HG03460 (cell line): ENCODE measurements around the gene CYSTM1.

Experiments used
- ATAC-seq: cut with Tn5 transposase; IDR thresholded peaks from one replicate; pipeline ENCODE4 v1.9.1; 2021; ENCODE audit not compliant: unreplicated experiment

CYSTM1 gene, protein sequence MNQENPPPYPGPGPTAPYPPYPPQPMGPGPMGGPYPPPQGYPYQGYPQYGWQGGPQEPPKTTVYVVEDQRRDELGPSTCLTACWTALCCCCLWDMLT

GRCh38 chr5:140174465-140175366, at the start of gene CYSTM1:
Gene CYSTM1, plus strand, starts transcription at chr5:140175188. Its CDS starts 19,278 bp downstream, at chr5:140194466.
- ATAC-seq: peak; percentile 90

DNA sequence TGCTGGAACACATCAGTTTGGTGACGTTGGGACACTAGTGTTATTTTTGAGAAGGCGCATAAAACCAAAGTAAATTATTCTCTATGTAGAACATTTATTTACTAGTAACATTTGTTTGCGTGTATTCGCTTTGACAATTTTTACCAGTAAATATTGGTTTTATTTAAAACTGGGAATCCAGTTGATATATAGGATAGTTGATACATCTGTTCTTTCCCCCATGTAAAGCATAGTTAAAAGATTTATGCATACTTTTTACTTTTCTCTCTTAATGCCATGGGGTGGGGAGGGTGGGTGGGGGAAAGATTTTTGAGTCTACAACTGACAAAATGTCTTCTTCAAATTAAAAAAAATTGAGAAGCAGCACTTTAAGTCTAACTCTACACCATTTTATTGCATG, 49.4 kb upstream of the CYSTM1 start, which contains the start of gene IGIP:
Gene IGIP, plus strand, starts transcription at position 301 of the 400 bp plus-strand sequence. CDS start 2,540 bp downstream, outside the sequence.
- ATAC-seq: no peak

DNA sequence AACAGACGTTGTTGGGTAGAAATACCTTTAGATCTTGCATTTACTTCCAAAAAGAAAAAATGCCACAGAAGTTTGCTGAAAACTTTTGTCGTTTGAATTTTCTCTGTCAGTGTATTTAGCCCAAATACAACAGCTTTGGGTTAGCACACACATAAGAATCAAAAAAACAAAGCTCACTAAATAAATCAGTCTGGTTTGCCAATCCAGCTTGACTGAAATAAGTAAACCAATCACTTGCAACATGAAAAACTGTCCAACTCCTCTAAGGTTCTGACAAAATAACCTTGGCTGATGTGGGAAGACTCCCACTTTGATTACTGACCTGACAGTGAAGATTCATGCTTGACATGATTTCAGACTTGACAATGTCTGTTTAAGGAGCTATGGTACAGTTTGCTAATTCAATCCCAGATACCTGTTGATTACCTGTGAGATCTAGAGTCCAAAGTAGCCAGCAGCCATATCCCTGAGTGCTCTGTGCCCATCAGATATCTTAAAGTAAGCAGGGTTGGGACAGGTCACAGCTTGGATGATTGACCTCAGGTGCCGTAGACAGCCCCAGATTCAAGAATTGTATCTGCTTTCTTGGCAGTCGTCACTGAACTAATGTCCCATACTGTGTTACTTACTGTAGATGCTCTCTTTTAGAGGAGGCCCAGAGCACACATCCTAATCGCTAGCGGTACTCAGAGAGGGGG, 48.5 kb upstream of the CYSTM1 start:
- no peak for ATAC-seq

- ATAC-seq: no peak
Observed at GRCh38 chr5:140128376-140128775, 46.6 kb upstream of the CYSTM1 start.

DNA sequence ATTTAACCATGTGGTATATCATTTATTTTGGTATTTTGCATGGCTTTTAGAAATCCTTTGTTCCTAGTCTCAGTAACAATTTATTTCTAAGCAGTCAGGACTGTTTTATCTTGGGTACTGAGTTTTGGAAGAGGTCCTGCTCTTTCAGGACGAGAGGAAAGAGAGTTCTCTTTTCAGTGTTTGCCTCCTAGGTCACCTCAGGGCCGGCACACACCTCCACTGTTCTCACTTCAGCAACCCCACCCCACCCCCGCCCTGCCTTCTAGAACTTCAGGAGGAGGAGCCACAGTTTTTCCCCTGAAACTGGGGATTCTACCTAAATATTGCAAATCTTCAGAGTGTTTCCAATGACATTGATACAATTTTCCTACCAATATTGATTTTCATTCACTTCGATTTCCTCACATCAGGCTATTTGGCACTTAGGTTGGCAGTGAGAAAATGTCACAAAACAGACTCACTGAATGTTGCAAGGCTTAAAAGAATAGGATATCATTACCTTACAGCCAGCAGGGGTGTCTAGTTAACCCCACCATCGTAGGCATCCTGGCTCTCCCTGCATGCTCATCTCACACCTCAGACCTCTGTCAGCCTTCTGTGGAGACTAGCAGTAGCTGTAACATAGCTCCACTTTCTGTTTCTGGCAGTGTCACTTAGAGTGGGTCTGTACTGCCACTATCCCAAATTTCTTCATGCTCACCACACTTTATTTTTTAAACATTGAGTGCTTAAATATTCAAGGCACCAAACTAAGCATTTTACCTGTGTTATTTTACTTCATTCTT, 43.8 kb upstream of the CYSTM1 start:
- ATAC-seq: no peak

DNA sequence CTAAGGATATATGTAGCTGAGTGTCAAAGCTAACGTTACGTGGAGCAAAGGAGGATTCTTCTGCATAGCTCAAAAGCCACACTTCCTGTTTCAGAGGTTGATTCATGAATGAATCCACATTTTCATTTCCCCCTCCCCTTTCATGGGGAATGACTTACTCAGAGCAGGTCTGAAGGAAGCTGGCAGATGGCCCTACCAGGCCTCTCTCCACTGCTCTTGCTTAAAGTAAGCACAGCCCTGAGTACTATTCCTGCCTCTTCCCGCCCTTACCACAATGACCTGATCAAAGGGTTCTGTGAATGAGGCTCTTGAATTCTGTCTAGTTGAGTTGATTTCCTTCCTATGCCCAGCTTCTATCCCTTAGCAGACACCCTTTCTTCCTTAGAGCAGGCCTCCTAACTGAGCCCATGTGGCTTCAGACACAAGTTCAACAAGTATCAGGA, 43.0 kb upstream of the CYSTM1 start:
- ATAC-seq: no peak

- ATAC-seq: no peak
Observed at GRCh38 chr5:140133514-140134167, 41.3 kb upstream of the CYSTM1 start.

- no peak for ATAC-seq
Observed at GRCh38 chr5:140134277-140134935, 40.6 kb upstream of the CYSTM1 start.

DNA sequence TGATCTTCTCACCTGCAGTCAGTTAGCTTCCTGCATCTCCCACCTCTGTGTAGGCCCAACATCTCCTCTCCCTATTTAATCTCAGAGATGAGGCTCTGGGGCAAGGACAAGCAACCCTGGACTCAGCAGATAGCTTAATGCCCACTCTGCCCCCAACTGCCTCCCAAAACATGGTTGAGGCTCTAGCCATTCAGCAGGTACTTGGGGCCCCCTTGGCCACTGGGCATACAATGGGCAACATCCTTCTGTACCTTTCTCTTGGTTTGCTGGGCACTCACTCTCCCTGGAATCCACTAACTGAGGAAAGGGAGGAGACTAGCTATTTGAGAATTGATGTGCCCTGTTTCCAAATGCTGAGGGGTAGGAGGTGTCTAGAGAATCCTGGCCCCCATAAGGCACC, 39.9 kb upstream of the CYSTM1 start:
- ATAC-seq: no peak

DNA sequence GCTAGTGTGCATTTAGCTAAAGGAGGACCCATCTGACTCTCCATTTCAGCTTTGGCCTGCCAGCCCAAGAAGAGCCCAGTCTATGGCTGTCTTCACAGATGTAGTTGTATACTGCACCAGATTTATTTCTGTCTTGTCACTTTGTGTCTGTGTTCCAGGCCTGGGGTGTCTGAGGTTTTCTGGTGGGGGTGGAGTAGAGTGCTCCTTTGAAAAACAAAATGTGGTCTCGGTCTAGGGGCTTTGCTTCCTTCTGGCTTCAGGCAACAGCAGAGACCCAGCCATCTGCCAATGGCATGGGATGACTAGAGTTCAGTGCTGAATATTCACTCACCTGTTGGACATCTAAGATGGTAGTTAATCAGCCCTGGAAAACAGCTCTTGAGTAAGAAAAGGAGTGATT, 38.4 kb upstream of the CYSTM1 start:
- ATAC-seq: no peak

DNA sequence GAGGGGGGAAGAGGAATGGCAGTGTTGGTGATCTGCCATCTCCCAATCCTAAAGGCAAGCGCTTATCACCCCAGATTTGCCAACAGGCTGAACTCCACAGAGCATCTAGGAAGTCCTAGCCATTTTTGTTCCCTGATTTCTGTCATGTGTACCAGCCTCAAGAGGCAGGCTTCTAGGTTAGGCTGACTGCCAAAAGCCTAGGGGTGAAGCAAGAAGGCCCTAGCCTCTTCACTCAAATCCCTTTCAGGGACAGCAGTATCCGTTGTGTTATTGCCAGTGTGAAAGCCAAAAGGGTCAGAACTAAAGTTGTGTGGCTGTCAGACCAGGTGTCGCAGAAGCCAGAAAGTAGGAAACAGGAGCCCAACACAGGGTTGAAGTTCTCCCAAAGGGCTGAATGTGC, 34.6 kb upstream of the CYSTM1 start:
- no peak for ATAC-seq

DNA sequence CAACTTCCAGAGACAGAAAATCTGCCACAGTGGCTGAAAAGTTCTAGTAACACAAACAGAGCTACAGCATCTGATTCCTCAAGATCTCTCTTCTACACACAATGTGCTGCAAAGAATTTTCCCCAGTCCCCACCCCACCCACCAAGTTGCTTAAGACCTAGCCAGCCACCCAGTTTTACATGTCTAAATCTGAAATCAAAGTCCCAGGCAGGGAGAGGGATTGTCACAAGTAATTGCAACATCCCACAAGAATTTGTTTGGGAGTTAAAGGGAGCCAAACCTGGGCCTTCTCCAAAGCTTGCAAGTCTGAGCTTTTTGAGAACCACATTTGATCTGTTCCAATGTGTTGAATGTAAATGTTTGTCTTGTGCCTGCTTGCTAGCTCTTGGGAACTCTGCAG, 33.7 kb upstream of the CYSTM1 start:
- no peak for ATAC-seq

DNA sequence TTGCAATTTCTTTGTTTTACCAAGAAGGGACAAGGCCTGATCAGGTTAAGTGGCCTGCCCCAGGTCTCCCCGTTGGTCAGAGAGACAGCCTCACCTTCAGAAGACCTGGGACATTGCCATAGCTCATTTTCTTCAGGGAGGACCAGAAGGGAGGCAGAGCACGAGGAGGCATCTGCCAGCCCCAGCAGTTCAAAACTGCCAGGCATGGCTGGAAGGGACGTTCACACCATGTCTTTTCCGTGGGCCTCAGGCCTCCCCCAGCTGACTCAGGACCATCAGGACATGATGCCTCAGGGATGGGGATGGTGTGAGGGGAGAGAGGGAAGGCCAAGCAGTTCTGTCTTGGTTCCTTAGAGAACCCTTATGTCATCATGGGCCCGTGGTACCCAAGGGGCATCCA, 32.7 kb upstream of the CYSTM1 start:
- ATAC-seq: no peak

DNA sequence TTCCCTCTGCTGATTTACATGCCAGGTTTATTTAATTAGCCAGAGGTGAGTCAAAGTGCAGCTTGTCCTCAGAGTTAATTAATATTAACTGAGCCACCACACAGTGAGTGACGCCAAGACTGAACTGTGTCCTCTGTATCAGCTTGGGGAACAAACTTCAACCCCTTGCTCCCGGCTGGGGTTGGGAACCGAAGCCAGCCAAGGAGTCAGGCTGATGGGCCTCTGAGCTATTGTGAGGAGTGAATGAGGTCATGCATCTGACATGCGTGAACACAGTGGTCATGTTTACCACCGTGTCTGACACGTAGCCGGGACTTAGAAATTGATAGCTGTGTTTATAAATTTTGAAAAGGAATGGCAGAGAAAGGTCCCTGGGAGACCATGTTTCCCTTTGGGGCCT, 32.1 kb upstream of the CYSTM1 start:
- no peak for ATAC-seq

DNA sequence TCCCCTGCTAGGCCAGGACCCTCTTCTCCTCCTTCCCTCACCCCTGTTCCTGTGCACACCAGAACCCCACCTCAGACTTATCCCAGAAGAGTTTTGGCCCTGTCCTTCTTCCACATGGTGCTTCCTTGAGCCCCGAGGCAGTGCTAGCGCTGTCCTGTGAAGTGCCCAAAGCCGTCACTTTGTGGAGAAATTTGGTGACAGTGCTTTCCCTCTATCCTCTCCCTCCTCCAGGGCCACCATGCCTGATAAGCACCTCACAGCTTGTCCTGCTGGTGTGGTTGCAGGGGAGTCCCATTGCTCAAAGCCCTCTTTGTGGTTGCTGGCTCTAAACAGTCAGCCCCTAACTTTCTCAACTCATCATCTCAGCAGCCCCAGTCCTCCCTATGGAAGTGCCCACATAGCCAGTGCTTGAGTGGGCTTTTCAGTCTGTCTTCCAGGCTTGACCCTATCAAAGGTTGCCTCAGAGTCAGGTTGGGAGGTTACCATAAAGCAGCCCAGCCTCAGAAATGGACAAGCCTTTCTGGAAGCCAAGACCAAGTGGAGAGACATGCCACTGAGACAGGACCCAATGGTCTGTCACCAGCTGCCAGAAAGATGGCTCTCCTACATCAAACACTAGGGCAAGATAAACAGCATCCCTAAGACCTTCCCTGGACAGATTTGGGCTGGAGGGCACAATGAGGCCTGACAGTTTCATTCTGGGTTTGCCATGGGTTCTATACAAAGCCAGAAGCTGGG, 31.3 kb upstream of the CYSTM1 start:
- no peak for ATAC-seq

DNA sequence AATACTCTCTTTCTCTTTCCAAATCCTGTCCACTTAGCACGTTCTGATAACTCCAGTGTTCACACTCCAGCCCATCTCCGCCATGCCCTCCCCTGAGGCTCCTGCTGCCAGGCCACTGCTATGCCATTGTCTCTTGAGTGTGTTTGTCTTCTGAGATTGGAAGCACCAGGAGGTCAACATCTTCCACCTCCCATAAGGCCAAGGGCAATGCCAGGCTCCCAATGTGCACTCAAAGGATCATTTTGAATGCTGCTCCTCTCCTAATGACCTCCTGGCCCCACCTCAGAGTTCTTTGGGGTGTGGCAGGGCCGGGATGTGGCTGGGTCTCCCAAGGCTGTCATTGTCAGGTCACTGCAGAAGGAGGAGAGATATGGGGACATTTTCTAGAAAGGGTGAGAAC, 29.7 kb upstream of the CYSTM1 start:
- ATAC-seq: no peak

- no peak for ATAC-seq
Observed at GRCh38 chr5:140145818-140146522, 29.0 kb upstream of the CYSTM1 start.

GRCh38 chr5:140146523-140146842, 28.5 kb upstream of the CYSTM1 start:
- ATAC-seq: no peak

DNA sequence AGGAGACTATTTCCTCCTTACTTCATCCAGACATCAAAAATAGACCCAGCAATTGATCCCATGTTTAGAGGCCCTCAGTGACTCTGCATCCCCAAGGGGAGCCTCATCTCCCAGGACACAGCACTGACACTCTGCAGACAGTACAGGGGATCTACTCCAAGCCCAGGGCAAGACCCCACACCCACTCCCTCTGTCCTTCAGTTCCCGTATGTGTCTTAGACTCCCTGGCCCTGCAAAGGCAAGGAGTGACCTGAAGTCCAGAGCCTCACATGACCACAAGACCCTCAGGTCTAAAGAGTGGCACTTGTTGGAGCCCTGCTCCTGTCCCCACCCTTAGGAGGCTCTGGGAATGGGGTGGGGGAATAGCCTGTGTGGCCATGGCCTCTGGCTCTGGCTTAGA, 27.5 kb upstream of the CYSTM1 start:
- no peak for ATAC-seq
